ENCODE measurements around the gene PRSS22. TPM values are rescaled to one million over a fixed set of nuclear protein-coding genes. Genes with fewer than 3 reads are reported as not detected.

PRSS22 gene
- total RNA-seq, 2 experiments from 2014 or later = not detected

DNA sequence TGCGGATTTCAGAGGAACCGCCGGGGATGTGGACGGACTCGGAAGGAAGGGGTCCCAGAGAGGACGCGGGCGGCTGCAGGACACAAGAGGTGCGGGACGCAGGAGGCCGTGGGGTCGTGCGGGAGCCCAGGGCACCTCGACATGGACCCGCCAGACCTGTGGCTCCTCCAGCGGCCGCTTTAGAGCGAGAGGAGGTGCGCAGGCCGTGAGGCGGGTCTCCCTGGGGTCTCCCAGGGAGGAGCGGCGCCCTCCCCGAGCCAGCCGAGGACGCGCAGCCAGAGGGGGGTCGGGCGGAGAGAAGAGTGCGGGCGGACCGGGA is 46.9 kb upstream of the PRSS22 start:
- intact Hi-C loops (cut with micrococcal nuclease) = no loop called here

GRCh38 chr16:2904100-2904921 is 46.3 kb upstream of the PRSS22 start:
- Mint-ChIP-seq H3K4me3 (peak overlapping the region; percentile 95), H3K36me3 (ENCODE audit: low read depth) (no peaks in the 10 kb centered on the region), H3K27ac (peak overlapping the region; percentile 80), H3K9me3 (no peaks in the 10 kb centered on the region), H3K4me1 (ENCODE audit: low read depth) (peaks cover 20% of the 10 kb centered on the region), H3K27me3 (no peaks in the 10 kb centered on the region)
- ChIA-PET CTCF (interaction anchor here (0.9 to 1.8 kb wide), 6 partner anchors 8 to 36 kb away, joined by 3 to 8 read pairs (median 4); partner anchors contain the start of genes FLYWCH1 and FLYWCH2), POLR2A (no interaction called here)
- TF ChIP-seq, protein P1, sequence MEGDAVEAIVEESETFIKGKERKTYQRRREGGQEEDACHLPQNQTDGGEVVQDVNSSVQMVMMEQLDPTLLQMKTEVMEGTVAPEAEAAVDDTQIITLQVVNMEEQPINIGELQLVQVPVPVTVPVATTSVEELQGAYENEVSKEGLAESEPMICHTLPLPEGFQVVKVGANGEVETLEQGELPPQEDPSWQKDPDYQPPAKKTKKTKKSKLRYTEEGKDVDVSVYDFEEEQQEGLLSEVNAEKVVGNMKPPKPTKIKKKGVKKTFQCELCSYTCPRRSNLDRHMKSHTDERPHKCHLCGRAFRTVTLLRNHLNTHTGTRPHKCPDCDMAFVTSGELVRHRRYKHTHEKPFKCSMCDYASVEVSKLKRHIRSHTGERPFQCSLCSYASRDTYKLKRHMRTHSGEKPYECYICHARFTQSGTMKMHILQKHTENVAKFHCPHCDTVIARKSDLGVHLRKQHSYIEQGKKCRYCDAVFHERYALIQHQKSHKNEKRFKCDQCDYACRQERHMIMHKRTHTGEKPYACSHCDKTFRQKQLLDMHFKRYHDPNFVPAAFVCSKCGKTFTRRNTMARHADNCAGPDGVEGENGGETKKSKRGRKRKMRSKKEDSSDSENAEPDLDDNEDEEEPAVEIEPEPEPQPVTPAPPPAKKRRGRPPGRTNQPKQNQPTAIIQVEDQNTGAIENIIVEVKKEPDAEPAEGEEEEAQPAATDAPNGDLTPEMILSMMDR (IDR thresholded peaks at IDR 0.05) = peak; percentile 91
- ATAC-seq = peak; percentile 46
- intact Hi-C loops (cut with micrococcal nuclease) = no loop called here
- DNase-seq = peak; percentile 84

More for the DNA sequence above, 46.9 kb upstream of the PRSS22 start:
- ATAC-seq (no peak), DNase-seq (no peak)
- CTCF ChIA-PET = interaction anchor here (1.4 to 3.0 kb wide), 4 partner anchors 14 to 37 kb away, joined by 4 to 12 read pairs (median 6); no protein-coding TSS in a partner anchor
- Mint-ChIP-seq H3K36me3 (ENCODE audit: low read depth) (no peaks in the 10 kb centered on the region), H3K4me1 (ENCODE audit: low read depth) (peaks cover 20% of the 10 kb centered on the region), H3K27ac (peak overlapping the region; percentile 80), H3K4me3 (peak overlapping the region; percentile 95), H3K27me3 (no peaks in the 10 kb centered on the region), H3K9me3 (no peaks in the 10 kb centered on the region)
- POLR2A ChIA-PET = no interaction called here
- TF ChIP-seq, protein P1 (IDR thresholded peaks at IDR 0.05) = no peak

GRCh38 chr16:2902337-2903130 is 44.6 kb upstream of the PRSS22 start:
- DNase-seq (no peak), ATAC-seq (no peak)
- no peaks in the 10 kb centered on the region for H3K9me3 Mint-ChIP-seq
- CTCF ChIA-PET = interaction anchor here (1.0 to 1.8 kb wide), 6 partner anchors 10 to 34 kb away, joined by 3 to 8 read pairs (median 4); partner anchors contain the start of gene FLYWCH1
- POLR2A ChIA-PET = interaction anchor here (0.7 to 1.1 kb wide), 3 partner anchors 19 to 747 kb away, joined by 3 to 4 read pairs (median 3); partner anchors contain the start of gene FLYWCH2
- no peak overlapping the region for H3K27ac Mint-ChIP-seq
- intact Hi-C loops (cut with micrococcal nuclease) = no loop called here
- TF ChIP-seq, protein P1 (IDR thresholded peaks at IDR 0.05) = no peak
- H3K27me3 Mint-ChIP-seq = no peaks in the 10 kb centered on the region
- no peak overlapping the region for H3K4me3 Mint-ChIP-seq
- peaks cover 19% of the 10 kb centered on the region for H3K4me1 Mint-ChIP-seq (ENCODE audit: low read depth)
- H3K36me3 Mint-ChIP-seq (ENCODE audit: low read depth) = no peaks in the 10 kb centered on the region

DNA sequence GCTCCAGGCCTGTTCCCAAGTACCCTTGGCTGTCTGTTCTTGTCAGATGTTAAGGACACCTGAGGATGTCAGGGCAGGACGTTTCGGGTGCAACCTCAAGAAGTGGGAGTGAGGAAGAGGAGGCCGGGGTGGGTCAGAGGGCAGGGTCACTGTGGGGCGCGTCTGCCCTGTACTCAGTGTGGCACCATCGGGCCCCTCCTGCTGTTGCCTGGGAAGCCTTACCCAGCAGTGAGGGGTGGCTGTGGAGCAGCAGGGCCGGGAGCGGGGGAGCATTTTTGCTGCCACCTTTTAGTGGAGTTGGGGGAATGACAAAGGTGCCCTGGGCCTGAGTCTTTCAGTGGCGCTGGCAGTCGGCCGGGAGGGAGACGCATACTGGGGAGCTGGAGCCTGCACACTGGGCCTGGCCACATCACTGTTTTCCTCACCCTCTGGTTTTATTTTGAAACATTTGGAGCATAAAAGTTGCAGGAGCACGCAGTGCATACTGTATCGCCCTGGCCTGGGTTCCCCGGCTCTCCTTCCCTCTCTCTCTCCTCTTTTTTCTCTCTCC is 42.6 kb upstream of the PRSS22 start:
- TF ChIP-seq, protein P1 (IDR thresholded peaks at IDR 0.05) = no peak
- DNase-seq (no peak), ATAC-seq (no peak)
- Mint-ChIP-seq H3K27ac (no peak overlapping the region), H3K4me3 (no peak overlapping the region), H3K9me3 (no peaks in the 10 kb centered on the region), H3K36me3 (ENCODE audit: low read depth) (no peaks in the 10 kb centered on the region), H3K4me1 (ENCODE audit: low read depth) (peaks cover 5% of the 10 kb centered on the region), H3K27me3 (no peaks in the 10 kb centered on the region)
- intact Hi-C loops (cut with micrococcal nuclease) = no loop called here
- ChIA-PET CTCF (no interaction called here), POLR2A (no interaction called here)

All from activated CD8-positive, alpha-beta T cell treated with anti-CD3 and anti-CD28 coated beads for 36 hours (primary cell).